D341Med (cell line): ENCODE measurements around the gene SGPL1.

ENCODE experiments used
- DNase-seq: peaks from one replicate; pipeline ENCODE4 v3.0.0; 2012; ENCODE audit warnings: low spot score

SGPL1 gene

GRCh38 chr10:70780370-70780760 is 35.4 kb upstream of the SGPL1 start:
- no peak for DNase-seq

GRCh38 chr10:70780772-70781171 is 35.0 kb upstream of the SGPL1 start:
- no peak for DNase-seq

- no peak for DNase-seq
Observed at GRCh38 chr10:70781461-70782051, 34.2 kb upstream of the SGPL1 start.

GRCh38 chr10:70782086-70782745 is 33.5 kb upstream of the SGPL1 start:
- DNase-seq: no peak

- DNase-seq: no peak
Observed at GRCh38 chr10:70782746-70783680, 32.7 kb upstream of the SGPL1 start.

GRCh38 chr10:70784016-70784415 is 31.7 kb upstream of the SGPL1 start:
- no peak for DNase-seq

GRCh38 chr10:70784471-70784870 is 31.3 kb upstream of the SGPL1 start:
- DNase-seq: no peak

- no peak for DNase-seq
Observed at GRCh38 chr10:70785190-70785589, 30.6 kb upstream of the SGPL1 start, which contains the start of gene TBATA. TBATA (minus strand) TSS chr10:70785377; CDS start chr10:70783379, 1,998 bp downstream.

- no peak for DNase-seq
Observed at GRCh38 chr10:70786799-70787415, 28.8 kb upstream of the SGPL1 start.

- DNase-seq: no peak
Observed at GRCh38 chr10:70791386-70792039, 24.2 kb upstream of the SGPL1 start.

- no peak for DNase-seq
Observed at GRCh38 chr10:70795613-70796012, 20.1 kb upstream of the SGPL1 start.

GRCh38 chr10:70797840-70798239 is 17.9 kb upstream of the SGPL1 start:
- no peak for DNase-seq

GRCh38 chr10:70799124-70799523 is 16.6 kb upstream of the SGPL1 start:
- no peak for DNase-seq

- no peak for DNase-seq
Observed at GRCh38 chr10:70801854-70802253, 13.9 kb upstream of the SGPL1 start.

GRCh38 chr10:70803775-70804420 is 11.8 kb upstream of the SGPL1 start:
- DNase-seq: no peak

GRCh38 chr10:70804421-70804808 is 11.3 kb upstream of the SGPL1 start:
- DNase-seq: no peak

- DNase-seq: no peak
Observed at GRCh38 chr10:70805619-70806215, 10.0 kb upstream of the SGPL1 start.

- DNase-seq: no peak
Observed at GRCh38 chr10:70806841-70807240, 8.9 kb upstream of the SGPL1 start.

- no peak for DNase-seq
Observed at GRCh38 chr10:70807556-70807955, 8.2 kb upstream of the SGPL1 start.

- no peak for DNase-seq
Observed at GRCh38 chr10:70809011-70809611, 6.6 kb upstream of the SGPL1 start.

- DNase-seq: no peak
Observed at GRCh38 chr10:70809726-70810125, 6.0 kb upstream of the SGPL1 start.
